ENCODE results near the gene KCTD12.

GRCh38 chr13:76892488-76892887 lies 6.3 kb upstream of the KCTD12 start:
- no peak for TF ChIP-seq MAX (IDR thresholded peaks at IDR 0.05)
- TF ChIP-seq EZH2phosphoT487 (IDR thresholded peaks at IDR 0.05; ENCODE audit: borderline replicate concordance): no peak
- TF ChIP-seq RAD21 (IDR thresholded peaks at IDR 0.05; ENCODE audit: low read depth): no peak
